Measurements from ENCODE around the gene EDN1.
"Not testable (repeated sequence)": the region's sequence is repeated elsewhere in the genome, so short reads cannot be mapped to it uniquely, and the experiment has no call there.

EDN1 gene

DNA sequence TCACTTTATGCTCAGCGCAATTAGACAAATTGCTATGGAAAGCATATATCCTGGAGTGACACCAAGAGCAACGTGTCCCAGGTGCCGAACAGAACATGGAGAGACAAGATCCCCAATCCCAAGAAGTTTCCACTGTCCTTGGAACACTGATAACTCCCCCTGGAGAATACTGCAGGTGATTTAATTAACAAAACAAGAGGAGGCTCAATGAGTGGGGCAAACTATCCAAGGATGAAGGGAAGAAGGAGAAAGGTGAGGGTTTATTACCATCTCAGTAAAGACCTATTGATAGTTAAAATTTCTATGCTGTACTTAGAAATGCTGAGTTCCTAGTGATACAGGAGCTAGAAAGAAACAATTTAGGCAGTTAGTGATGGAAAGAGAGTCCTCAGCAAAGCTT is 35.7 kb downstream of the EDN1 start:
- DNase-seq (ENCODE audit: low read depth): no peak

DNA sequence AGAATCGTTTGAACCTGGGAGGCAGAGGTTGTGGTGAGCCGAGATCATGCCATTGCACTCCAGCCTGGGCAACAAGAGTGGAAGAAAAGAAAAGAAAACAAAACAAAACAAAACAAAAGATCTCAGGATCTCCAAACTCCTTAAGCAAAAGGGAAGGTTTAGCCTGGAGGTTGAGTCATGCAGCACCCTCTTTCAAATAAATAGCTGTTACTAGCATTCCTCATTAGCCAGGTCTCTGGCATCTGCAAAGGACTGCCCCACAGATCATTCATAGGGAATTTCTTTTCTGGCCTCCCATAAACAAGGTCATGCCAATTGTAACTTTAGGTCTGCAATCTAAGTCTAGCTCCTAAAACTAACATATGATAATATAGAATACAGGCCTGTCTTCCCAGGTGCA is 37.2 kb downstream of the EDN1 start:
- DNase-seq (ENCODE audit: low read depth): no peak

DNA sequence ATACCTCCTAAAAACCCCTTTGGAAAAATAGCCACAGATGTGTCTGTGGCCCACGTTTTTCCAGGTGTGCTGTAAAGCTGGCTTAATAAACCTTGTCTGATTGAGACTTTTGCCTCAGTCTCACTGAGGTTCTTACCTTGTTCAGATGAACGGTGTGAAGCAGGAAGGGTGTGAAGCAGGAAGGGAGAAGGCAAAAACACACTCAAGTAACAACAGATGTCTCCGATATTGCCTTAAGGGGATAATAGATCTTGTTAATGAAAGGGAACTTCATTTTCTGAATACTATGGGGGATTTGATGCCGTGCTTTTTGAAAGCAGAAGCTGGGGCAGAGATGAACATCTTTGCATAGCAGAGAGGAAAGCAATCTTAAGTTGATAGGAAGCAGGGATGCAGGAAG is 37.8 kb downstream of the EDN1 start:
- no peak for DNase-seq (ENCODE audit: low read depth)

DNA sequence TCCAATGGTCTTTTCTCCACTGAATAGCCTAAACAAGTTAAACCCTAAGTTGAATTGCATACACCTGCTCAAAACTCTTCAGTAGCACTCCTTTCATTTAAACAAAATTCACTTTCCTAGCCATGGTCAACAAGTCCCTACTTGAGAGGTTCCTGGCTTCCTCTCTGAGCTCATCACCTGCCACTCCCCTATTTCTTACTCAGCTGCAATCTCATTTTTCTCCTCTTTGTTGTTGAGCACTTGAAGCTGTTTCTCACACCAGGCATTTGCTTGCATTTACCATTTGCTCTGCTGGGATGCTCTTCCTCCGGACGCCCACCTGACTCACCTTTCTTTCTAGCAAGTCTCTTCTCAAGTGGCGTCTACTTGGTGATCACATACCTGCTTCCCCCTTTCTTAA is 38.5 kb downstream of the EDN1 start:
- no peak for DNase-seq (ENCODE audit: low read depth)

DNA sequence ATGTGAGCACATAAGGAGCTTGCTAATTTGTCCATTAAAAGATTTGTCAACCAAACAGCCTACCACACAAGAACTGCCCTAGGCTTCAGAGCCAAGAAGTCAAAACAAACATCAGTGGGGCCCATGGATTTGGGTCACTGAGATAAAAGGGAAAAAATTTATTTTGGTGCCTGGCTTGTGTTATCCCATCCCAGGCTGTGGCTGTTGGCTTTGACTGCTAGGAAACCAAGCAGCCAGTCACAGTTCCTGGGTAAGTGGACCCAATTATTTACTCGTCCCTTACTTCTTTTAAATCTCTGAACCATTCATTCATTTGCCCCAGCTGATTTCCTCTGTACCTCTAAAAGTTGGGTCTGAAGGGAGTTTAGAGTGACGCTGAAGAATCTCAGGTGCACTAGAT is 41.3 kb downstream of the EDN1 start:
- no peak for DNase-seq (ENCODE audit: low read depth)

DNA sequence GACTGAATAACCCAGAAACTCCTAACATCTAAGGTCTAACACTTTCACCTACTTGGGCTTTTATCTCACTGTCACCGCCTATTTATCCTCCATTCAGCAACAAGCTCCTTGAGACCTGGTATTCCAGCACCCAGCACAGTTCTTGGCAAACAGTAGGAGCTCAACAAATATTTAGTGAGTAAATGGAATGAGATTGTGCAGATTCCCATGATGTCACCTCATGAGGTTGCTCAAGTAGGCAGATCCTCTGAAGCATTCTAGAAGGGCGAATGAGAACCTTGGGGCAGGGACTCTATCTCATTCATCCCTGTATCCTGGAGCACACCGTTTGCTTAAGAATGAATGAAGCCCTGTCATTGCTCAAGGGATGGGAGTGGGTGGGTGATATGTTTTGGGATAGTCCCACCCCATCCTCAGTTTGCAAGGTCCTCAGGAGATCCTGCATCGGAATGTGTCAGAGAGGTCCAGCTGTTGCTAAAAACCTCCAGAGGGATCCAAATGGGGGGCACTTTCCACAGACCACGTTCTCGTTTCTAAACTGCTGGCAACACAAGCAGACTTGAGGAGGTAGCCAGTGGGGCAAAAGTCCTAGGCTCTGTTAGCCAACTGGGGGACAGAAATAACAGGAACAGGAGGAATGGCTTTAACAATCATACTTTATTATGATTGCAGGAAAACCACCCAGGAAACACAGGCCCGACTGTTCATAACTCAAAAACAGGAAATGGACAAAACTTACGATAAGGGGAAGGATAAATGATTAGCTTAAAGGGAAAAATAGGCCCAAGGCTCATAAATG is 42.0 kb downstream of the EDN1 start:
- no peak for DNase-seq (ENCODE audit: low read depth)

DNA sequence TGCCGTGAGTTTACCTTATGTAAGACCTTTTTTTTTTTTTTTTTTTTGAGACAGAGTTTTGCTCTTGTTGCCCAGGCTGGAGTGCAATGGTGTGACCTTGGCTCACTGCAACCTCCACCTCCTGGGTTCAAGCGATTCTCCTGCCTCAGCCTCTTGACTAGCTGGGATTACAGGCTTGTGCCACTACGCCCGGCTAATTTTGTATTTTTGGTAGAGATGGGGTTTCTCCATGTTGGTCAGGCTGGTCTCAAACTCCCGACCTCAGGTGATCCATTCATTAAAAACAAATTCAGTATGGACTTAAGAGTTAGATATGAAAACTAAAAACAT is 42.6 kb downstream of the EDN1 start:
- DNase-seq (ENCODE audit: low read depth): not testable (repeated sequence)

DNA sequence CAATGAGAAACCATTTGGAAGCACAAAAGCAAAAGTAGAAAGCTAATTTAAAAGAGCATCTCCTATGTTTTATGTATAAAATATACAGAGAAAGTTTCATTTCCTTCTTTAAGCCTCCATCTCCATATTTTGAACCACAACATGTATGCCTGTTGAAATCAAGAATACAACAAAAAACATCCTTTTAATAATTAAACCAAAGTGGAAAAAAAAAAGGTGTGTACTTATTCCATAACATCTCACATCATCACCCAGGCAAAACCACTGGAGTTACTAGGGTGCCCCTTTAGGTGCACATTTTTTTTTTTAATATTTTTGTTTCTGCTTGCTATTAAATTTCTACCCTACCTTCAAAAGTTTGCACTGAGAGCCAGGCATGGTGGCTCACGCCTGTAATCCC is 43.0 kb downstream of the EDN1 start:
- no peak for DNase-seq (ENCODE audit: low read depth)

DNA sequence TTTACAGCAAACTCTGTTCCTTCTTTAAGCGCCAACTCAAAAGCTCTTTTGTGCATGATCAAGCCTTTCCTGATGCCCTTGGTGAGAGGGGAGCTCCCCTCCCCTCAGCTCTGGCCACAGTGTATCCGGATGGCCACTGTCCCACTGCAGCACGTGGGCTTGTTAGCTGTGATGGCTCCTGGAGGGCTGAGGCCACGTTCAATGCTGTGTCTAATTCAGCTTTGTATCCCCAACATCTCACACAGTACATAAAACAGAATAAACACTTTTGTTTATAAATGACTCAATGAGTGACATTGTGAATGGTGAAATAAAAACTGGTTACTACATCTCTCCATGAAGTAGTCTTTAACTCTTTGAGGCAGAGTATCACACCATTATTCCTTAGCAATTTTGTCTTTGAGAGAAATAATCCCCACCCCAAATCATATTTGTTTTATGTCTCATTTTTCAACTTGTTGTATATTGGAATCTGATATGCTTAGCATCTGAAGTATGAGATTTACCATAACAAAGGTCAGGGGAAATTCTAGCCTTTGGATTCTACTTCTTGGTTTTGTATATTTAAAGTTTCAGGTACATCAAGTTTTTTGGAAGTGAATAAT is 44.5 kb downstream of the EDN1 start:
- no peak for DNase-seq (ENCODE audit: low read depth)

DNA sequence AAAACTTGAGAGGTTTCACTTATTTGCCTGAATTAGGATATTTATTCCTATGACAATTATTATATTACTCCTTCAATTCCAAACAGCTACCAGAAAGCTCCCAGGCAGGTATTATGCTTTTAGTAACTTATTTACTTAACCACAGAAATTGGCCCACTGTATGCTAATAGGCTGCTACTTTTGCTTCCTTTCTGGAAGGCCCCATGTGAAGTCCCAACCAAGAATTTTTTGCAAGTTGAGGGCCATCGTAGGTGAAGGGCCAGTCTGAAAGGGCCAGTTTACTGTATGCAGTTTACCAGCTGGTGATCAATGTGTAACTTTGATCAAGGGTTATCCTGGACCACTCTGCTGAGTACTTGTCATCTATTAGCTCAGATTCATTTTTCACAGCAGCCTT is 45.0 kb downstream of the EDN1 start:
- DNase-seq (ENCODE audit: low read depth): no peak

DNA sequence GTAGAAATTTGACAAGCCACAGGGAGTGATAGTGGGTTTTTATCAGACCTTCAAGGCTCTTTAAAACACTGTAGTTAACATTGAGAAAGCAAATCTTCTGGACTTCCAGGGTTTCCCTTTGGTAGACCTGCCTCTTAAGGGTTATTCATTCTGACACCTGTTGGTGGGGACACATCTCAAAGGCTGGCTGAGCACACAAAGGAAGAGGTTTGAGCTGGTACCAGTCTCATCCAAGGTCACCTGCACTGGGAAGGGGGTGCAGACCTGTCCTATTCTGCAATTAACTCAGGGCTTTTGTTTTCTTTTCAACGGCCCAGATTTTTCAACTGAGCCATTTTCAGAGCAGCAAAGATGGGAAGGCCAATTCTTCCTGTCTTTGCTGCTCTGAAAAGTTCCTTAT is 45.6 kb downstream of the EDN1 start:
- no peak for DNase-seq (ENCODE audit: low read depth)

DNA sequence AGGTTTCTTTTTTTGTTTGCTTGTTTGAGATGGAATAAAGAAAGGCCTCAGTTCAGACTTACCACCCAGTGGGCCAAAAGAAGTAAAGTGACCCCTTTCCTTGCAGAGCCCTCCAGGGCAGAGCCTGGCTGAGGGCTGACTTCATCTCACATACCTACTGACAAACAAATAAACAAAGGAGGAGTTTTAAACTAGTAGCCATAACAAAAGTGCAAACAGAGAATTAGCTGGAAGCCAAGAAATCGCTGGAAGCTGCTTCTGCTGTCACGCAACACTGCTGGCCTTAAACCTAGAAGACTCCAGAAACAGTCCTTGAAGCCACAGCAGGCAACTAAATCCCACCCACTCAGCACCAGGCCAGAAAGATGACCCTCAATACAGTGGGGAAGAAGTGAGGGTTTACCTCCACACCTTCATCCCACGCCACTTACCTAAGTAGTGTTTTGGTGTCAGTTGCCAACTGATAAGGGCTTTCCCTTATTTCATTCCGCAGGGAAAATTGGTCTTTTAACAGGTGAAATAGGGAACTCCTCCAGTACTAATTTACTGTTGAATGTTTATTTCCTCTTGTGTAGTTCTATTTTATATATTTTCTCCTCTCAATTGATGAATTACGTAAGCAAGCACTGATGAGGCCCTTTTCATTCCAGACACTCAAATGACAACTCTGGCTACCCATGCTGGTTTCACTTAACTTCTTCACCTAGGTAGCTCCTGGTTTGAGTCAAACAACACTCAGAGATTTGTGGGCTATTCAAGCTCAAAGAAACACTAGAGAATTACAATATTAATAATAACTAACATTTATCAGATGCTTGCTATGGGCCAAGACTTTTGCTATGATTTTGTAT is 46.2 kb downstream of the EDN1 start:
- DNase-seq (ENCODE audit: low read depth): no peak

DNA sequence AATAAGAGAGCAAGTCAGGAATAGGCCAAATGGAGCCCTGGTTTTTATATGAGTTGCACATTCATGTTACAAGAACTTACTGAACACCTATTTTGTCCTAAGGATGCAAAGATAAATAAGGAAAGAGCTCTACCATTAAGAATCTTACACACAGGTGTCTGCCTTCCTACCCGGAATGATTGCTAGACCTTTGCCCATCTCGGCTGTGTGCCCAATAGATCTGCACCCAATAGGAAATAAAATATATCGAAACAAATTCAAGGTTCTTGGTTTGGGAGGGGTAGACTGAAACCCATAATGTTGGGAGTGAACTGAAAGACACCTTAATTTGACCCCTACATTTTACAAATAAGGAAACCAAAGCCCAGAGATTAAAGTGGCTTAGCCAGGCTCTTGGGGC is 48.9 kb downstream of the EDN1 start:
- DNase-seq (ENCODE audit: low read depth): no peak

DNA sequence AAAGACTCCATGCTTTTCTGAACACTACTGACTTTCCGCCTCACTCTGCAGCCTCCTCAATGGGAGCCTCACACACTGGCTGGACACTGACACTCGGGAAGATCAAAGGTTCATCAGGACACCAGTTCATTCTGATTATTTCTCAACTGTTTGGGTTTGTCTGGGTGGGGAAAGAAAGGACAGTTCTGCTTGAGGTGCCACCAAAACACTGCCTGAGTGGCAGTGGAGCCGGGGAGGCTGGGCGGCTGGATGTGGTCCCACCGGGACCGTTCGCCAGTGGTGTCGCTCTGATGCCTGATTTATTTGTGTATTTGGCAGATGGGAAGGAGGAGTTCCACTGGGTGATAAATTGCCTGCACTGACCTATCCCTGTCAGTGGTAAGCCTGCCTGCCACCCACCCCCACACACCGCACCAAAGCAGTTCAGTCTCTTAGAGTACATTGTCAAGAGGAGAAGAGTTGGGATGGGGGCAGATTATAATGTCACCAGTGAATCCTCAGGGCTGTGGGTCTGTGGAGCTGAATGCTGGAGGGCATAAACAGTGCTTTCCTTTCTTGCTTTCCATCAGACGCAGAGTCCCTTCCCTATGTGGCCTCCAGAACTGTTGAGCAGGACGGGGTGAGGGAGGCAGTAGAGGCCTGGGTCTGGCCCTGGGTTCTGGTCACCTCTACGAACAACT is 49.8 kb downstream of the EDN1 start:
- DNase-seq (ENCODE audit: low read depth): no peak

DNA sequence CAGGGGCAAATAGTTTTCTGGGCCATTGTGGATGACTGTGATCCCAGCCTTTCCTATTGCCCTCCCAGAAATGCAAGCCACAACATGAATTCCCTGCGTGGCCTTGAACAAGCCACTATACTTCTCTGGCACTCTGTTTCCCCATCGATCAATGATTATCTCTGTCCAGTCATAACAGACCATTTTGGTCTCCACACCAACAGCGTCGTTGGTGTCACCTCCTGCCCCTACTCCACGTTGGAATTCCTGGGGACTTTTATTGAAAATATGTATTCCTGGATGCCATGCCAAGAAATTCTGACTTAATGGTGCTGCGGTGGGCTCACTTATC is 50.3 kb downstream of the EDN1 start:
- DNase-seq (ENCODE audit: low read depth): no peak

DNA sequence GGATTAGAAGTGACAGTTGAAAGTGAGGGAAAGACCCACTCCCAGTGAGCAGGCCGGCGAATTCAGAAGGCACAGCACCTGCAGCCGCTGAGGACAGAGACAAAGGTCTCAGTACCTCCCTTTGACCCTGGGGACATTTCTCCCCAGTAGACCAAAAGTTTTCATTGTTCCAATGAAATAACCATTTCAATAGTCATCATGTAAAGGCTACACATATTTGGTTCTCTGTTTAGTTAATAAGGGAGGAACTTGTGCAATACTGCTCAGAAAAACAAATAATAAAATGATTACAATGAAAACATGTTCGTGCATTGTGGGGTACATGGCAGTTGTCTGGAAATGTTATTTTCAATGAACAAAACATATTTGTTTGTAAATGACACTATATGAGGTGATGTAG is 52.5 kb downstream of the EDN1 start:
- no peak for DNase-seq (ENCODE audit: low read depth)

DNA sequence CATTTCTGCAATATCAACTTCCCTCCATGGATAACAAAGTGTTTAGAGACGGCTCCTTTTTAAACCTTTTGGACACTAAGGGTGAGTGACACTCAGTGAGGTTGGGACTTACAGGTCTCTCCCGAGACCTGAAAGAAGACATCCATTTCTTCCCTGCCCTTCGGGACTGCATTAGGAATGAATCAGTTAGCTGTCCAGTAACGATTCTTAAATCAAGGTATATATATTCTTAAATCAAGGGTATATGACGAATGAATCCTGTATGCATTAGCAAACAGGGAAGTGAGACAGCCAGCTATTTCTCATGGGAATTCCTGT is 52.9 kb downstream of the EDN1 start:
- no peak for DNase-seq (ENCODE audit: low read depth)

DNA sequence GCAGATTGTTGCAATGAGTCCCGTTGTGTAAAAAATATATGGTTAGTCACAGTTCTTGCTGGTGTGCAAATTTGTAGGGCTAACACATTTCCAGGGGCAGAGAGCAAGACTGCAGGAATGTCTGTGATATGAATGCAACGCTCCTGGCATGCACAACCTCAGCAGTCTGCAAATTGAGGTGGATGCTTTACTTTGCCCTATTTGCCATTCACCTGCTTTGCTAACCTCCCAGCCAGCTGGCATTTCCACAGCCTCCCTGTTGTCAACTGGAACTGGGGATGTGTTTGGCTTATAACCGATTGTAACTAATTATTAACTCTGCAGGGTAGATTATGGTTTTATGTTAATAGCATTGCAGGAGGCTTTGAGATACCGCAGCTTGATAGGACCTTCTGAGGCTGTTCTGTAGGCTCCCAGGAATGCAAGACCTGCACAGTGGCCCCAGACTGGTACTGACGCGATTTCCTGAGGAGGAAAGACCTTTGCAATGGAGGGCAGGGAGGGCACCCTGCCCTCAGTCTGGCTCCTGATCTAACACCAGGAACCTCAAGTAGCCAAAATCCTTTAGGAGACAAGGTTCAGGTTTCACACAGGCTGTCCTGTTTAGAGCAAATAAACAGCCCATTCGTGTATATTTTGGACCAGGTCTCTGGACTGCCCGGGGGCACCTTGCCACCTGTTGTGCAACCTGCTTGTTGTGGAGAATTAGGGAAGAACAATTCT is 53.4 kb downstream of the EDN1 start:
- DNase-seq (ENCODE audit: low read depth): no peak

DNA sequence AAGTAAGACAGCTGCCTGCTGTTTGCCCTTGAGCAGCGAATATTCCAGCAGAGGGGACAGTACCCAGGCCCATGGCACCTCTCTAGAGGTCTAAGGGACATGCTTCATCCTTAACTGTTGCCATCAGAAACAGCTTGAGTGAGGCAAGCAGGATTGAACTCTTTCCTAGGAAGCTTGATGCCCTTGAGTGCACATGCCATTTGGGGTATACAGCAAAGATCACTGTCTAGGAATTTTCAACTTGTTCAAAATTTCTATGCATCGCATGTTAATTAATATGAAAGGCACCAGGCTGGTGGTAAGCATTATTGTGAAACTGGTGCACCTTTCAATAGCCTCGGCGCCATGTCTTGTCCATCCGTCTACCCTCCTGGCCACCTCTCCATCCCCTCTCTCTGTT is 54.1 kb downstream of the EDN1 start:
- DNase-seq (ENCODE audit: low read depth): no peak

DNA sequence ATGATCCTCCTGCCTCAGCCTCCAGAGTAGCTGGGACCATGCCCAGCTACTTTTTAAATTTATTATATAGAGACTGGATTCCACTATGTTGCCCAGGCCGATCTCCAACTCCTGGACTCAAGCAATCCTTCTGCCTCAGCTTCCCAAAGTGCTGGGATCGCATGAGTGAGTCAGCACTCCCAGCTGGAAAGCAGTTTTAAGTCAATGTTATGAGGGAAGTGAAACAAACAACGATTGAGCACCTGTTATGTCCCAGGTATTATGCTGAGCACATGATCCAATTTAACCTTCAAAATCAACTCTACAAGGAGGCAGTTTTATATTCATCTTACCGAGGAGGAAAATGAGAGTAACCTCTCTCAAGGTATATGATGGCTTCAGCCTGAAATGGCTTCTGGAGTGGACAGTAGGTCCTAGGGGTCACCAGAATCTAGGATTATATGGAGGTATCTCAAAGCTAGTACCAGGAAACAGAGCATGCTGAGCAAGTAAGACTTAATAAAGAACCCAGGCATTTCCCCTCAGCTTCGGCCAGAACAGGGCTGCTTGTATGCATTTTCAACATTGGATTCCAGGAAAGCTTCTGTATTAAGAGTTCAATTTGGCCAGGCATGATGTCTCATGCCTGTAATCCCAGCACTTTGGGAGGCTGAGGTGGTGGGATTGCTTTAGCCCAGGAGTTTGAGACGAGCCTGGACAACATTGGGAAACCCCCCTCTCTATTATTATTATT is 55.0 kb downstream of the EDN1 start:
- no peak for DNase-seq (ENCODE audit: low read depth)

DNA sequence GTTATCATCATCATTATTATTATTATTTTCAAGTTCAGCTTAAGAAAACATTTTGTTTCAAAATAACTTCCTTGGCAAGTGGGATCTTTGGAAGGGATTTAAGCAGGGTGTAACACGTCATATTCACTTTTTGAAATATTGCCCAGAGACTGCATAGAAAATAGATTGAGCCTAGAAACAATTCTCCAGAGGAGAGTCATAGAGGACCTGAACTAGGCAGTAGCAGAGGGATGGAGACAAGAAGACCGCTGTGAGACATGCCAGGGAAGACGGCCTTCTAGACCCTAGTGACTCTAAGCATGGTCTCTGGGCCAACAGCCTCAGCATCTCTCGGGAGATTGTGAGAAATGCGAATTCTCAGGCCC is 55.5 kb downstream of the EDN1 start:
- no peak for DNase-seq (ENCODE audit: low read depth)
